HEK293 (cell line): ENCODE measurements around the gene HRCT1.

Experiments used
- CTCF ChIA-PET: fragments of 350-600 bp; formaldehyde crosslinking; extraction: SDS; loops from one replicate; lab custom pipeline; 2021; ENCODE audit warnings: antibody characterized with exemption; lab: Yijun Ruan, JAX
- POLR2A ChIA-PET: fragments of 300-600 bp; formaldehyde crosslinking; extraction: SDS; loops from one replicate; lab custom pipeline; 2020; ENCODE audit warnings: antibody characterized with exemption, inconsistent platforms; lab: Yijun Ruan, JAX
- H3K27ac ChIP-seq: fragments of 200-500 bp; sonication (Bioruptor generic); 2 replicates; pipeline ENCODE4 v1.5.1; 2014; ENCODE audit warnings: low read depth, low read length, control low read depth, inconsistent platforms; ENCODE audit errors: extremely low read depth
- H3K36me3 ChIP-seq, 2 experiments: fragments of 200-500 bp in 1 of 2; sonication (Bioruptor generic) in 1 of 2; 1 replicate in 1 of 2; 2 replicates in 1 of 2; pipeline ENCODE4 v1.5.1; 2014 to 2017; ENCODE audit warnings: inconsistent platforms in 2 of 2, low read length in 2 of 2; ENCODE audit not compliant: control insufficient read depth in 2 of 2, insufficient read depth in 1 of 2
- H3K4me1 ChIP-seq: fragments of 200-500 bp; sonication (Bioruptor generic); 2 replicates; pipeline ENCODE4 v1.5.1; 2014; ENCODE audit warnings: mild to moderate bottlenecking, low read length, inconsistent platforms; ENCODE audit not compliant: control insufficient read depth, insufficient read depth
- H3K4me3 ChIP-seq: 2 replicates; pipeline ENCODE4 v1.5.1; 2011; ENCODE audit warnings: low read depth, mild to moderate bottlenecking, control low read depth, low read length, moderate library complexity
- H3K9me3 ChIP-seq: fragments of 200-500 bp; sonication (Bioruptor generic); 2 replicates; pipeline ENCODE4 v1.5.1; 2014; ENCODE audit warnings: low read depth, low read length, inconsistent platforms; ENCODE audit not compliant: control insufficient read depth, insufficient read depth
- GLIS1 ChIP-seq: fragments of 450-650 bp; formaldehyde crosslinking; IDR thresholded peaks from 2 replicates; pipeline ENCODE4 v1.5.1; 2016; ENCODE audit warnings: missing biosample characterization, missing genetic modification characterization
- SCRT1 ChIP-seq: fragments of 450-650 bp; formaldehyde crosslinking; IDR thresholded peaks from 2 replicates; pipeline ENCODE4 v1.5.1; 2016; ENCODE audit warnings: missing biosample characterization, missing genetic modification characterization, borderline replicate concordance
- SCRT2 ChIP-seq: fragments of 450-650 bp; formaldehyde crosslinking; IDR thresholded peaks from 2 replicates; pipeline ENCODE4 v1.5.1; 2016; ENCODE audit warnings: missing biosample characterization, missing genetic modification characterization
- ZEB2 ChIP-seq: fragments of 450-650 bp; formaldehyde crosslinking; IDR thresholded peaks from 2 replicates; pipeline ENCODE4 v1.5.1; 2016; ENCODE audit warnings: missing biosample characterization, missing genetic modification characterization
- ZIC2 ChIP-seq: fragments of 450-650 bp; formaldehyde crosslinking; IDR thresholded peaks from 2 replicates; pipeline ENCODE4 v1.5.1; 2016; ENCODE audit warnings: missing biosample characterization, missing genetic modification characterization
- ZNF114 ChIP-seq: fragments of 450-650 bp; formaldehyde crosslinking; IDR thresholded peaks from 2 replicates; pipeline ENCODE4 v1.5.0; 2017; ENCODE audit warnings: missing biosample characterization, missing genetic modification characterization
- ZNF155 ChIP-seq: fragments of 450-650 bp; formaldehyde crosslinking; IDR thresholded peaks from 2 replicates; pipeline ENCODE4 v1.5.1; 2016; ENCODE audit warnings: missing biosample characterization, missing genetic modification characterization
- ZNF214 ChIP-seq: fragments of 450-650 bp; formaldehyde crosslinking; IDR thresholded peaks from 2 replicates; pipeline ENCODE4 v1.5.1; 2017; ENCODE audit warnings: missing biosample characterization, mild to moderate bottlenecking, missing genetic modification characterization, borderline replicate concordance
- ZNF354C ChIP-seq: fragments of 450-650 bp; formaldehyde crosslinking; IDR thresholded peaks from 2 replicates; pipeline ENCODE4 v1.5.1; 2016; ENCODE audit warnings: missing biosample characterization, missing genetic modification characterization, low read depth, borderline replicate concordance
- ZNF404 ChIP-seq: fragments of 450-650 bp; formaldehyde crosslinking; IDR thresholded peaks from 2 replicates; pipeline ENCODE4 v1.5.1; 2017; ENCODE audit warnings: missing biosample characterization, missing genetic modification characterization
- ZNF513 ChIP-seq: fragments of 450-650 bp; IDR thresholded peaks from 2 replicates; pipeline ENCODE4 v1.5.1; 2018; ENCODE audit warnings: missing biosample characterization, missing genetic modification characterization
- ZNF654 ChIP-seq: fragments of 450-650 bp; formaldehyde crosslinking; IDR thresholded peaks from 2 replicates; pipeline ENCODE4 v1.5.1; 2016; ENCODE audit warnings: low read depth, missing biosample characterization, missing genetic modification characterization
- ZSCAN30 ChIP-seq: fragments of 450-650 bp; IDR thresholded peaks from 2 replicates; pipeline ENCODE4 v1.5.1; 2018; ENCODE audit warnings: missing biosample characterization, mild to moderate bottlenecking, missing genetic modification characterization, moderate library complexity
- TF ChIP-seq, protein P1 (sequence below): fragments of 450-650 bp; formaldehyde crosslinking; IDR thresholded peaks from 2 replicates; pipeline ENCODE4 v1.5.1; 2016; ENCODE audit warnings: missing biosample characterization, missing genetic modification characterization
- TF ChIP-seq, protein P2 (sequence below): fragments of 450-650 bp; formaldehyde crosslinking; IDR thresholded peaks from 2 replicates; pipeline ENCODE4 v1.5.1; 2016; ENCODE audit warnings: missing biosample characterization, missing genetic modification characterization

Gene HRCT1

DNA sequence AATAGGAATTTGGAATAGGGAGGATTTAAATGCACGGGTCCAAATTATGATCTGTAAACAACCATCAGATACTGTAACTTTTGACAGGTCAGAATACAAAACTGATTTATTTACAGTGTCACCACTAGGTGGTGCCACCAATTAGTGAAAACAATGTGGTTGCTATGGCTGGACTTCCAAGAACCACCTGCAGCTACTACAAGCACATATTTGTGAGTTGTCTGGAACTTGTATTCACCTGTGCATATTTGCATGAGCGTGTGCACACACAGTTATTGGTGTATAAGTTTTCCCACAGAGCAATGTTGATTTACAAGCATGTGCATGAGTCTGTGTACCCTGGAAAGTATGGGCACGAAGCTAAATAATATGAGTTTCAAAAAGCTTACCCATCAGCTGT lies 3.0 kb upstream of the HRCT1 start:
- TF ChIP-seq SCRT2 (tag by site-specific recombination) (peak; percentile 81), ZEB2 (tag by site-specific recombination) (no peak), ZSCAN30 (tag by site-specific recombination) (no peak), ZNF354C (tag by site-specific recombination) (no peak), ZNF654 (tag by site-specific recombination) (peak; percentile 66), SCRT1 (tag by site-specific recombination) (peak; percentile 39; the same call in 1 of the 2 replicates)
- TF ChIP-seq, protein P1, sequence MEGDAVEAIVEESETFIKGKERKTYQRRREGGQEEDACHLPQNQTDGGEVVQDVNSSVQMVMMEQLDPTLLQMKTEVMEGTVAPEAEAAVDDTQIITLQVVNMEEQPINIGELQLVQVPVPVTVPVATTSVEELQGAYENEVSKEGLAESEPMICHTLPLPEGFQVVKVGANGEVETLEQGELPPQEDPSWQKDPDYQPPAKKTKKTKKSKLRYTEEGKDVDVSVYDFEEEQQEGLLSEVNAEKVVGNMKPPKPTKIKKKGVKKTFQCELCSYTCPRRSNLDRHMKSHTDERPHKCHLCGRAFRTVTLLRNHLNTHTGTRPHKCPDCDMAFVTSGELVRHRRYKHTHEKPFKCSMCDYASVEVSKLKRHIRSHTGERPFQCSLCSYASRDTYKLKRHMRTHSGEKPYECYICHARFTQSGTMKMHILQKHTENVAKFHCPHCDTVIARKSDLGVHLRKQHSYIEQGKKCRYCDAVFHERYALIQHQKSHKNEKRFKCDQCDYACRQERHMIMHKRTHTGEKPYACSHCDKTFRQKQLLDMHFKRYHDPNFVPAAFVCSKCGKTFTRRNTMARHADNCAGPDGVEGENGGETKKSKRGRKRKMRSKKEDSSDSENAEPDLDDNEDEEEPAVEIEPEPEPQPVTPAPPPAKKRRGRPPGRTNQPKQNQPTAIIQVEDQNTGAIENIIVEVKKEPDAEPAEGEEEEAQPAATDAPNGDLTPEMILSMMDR, result 0 out of 2 replicates have a peak, but pooled peaks have one; percentile 19
- POLR2A ChIA-PET, result interaction anchor here (0.8 to 1.2 kb wide), 2 partner anchors 120 to 288 kb away, joined by 3 to 4 read pairs; partner anchors contain the start of gene CLTA
- H3K27ac ChIP-seq, result no peak overlapping the region
- no peak overlapping the region for H3K4me3 ChIP-seq
- H3K36me3 ChIP-seq, result no peaks in the 10 kb centered on the region
- CTCF ChIA-PET, result interaction anchor here (0.6 to 7.1 kb wide), 40 partner anchors 8 to 899 kb away, joined by 3 to 85 read pairs (median 4); partner anchors contain the start of gene TLN1
- H3K4me1 ChIP-seq, result peaks cover 5% of the 10 kb centered on the region
- H3K9me3 ChIP-seq, result no peaks in the 10 kb centered on the region

- POLR2A ChIA-PET, result no interaction called here
- TF ChIP-seq ZNF155 (tag by site-specific recombination) (no peak), ZNF513 (tag by site-specific recombination) (0 out of 2 replicates have a peak, but pooled peaks have one; percentile 40)
- no peak overlapping the region for H3K27ac ChIP-seq
- H3K36me3 ChIP-seq, result no peaks in the 10 kb centered on the region
- H3K4me3 ChIP-seq, result no peak overlapping the region
- peaks cover 10% of the 10 kb centered on the region for H3K4me1 ChIP-seq
- CTCF ChIA-PET, result interaction anchor here (0.7 to 7.1 kb wide), 9 partner anchors 10 to 295 kb away, joined by 3 to 85 read pairs (median 8); no protein-coding TSS in a partner anchor
- no peaks in the 10 kb centered on the region for H3K9me3 ChIP-seq
Observed at GRCh38 chr9:35904338-35904737, 1.7 kb upstream of the HRCT1 start.

DNA sequence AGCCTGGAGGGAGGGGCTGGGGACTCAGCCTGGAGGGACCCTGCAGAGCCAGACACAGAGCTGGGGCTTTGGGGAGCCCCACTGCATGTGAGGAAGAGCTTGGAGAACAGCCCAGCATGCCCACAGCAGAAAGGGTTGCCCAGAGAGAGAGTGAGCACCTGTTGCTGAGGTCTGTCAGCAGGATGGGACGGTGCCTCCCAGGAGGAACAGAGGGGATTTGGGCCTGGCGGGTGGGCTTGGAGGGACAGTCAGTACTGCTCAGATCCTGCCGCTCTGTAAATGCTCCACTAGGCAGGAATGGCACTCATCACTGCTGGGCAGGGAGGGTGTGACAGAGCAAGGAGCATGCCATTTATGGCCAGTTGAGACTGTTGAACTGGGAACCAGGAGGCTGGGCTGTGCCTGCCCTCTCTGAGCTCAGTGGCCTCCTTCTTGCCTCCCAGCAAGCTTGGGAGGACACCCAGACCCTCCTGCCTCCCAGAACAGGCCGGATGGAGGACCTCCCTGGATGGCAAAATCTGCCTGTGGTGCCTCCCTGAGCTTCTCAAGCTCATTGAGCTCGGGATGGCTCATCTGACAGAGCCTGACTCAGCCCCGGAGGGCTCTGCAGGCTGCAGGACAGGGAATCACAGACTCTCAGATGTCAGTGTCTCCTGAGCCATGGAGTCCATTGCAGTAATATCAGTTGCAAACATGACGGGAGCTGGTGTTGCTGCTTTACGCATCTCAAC lies 786 bp upstream of the HRCT1 start:
- POLR2A ChIA-PET, result interaction anchor here (0.5 to 1.4 kb wide), 7 partner anchors 15 to 215 kb away, joined by 3 to 6 read pairs (median 3); partner anchors contain the start of gene HINT2

More for the DNA sequence above, 786 bp upstream of the HRCT1 start:
- Histone ChIP-seq H3K9me3 (no peaks in the 10 kb centered on the region), H3K36me3 (no peaks in the 10 kb centered on the region)
- TF ChIP-seq ZNF214 (tag by site-specific recombination) (no peak), ZNF404 (tag by site-specific recombination) (no peak), GLIS1 (tag by site-specific recombination) (peak; percentile 88), ZIC2 (peak; percentile 47), ZNF114 (no peak), SCRT1 (tag by site-specific recombination) (peak; percentile 80; the same call in 1 of the 2 replicates), SCRT2 (tag by site-specific recombination) (peak; percentile 97)
- TF ChIP-seq, protein P2, sequence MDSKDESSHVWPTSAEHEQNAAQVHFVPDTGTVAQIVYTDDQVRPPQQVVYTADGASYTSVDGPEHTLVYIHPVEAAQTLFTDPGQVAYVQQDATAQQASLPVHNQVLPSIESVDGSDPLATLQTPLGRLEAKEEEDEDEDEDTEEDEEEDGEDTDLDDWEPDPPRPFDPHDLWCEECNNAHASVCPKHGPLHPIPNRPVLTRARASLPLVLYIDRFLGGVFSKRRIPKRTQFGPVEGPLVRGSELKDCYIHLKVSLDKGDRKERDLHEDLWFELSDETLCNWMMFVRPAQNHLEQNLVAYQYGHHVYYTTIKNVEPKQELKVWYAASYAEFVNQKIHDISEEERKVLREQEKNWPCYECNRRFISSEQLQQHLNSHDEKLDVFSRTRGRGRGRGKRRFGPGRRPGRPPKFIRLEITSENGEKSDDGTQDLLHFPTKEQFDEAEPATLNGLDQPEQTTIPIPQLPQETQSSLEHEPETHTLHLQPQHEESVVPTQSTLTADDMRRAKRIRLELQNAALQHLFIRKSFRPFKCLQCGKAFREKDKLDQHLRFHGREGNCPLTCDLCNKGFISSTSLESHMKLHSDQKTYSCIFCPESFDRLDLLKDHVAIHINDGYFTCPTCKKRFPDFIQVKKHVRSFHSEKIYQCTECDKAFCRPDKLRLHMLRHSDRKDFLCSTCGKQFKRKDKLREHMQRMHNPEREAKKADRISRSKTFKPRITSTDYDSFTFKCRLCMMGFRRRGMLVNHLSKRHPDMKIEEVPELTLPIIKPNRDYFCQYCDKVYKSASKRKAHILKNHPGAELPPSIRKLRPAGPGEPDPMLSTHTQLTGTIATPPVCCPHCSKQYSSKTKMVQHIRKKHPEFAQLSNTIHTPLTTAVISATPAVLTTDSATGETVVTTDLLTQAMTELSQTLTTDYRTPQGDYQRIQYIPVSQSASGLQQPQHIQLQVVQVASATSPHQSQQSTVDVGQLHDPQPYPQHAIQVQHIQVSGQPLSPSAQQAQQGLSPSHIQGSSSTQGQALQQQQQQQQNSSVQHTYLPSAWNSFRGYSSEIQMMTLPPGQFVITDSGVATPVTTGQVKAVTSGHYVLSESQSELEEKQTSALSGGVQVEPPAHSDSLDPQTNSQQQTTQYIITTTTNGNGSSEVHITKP (tag by site-specific recombination), result peak; percentile 7; the same call in 1 of the 2 replicates
- TF ChIP-seq, all 188 proteins: peak for 5
- CTCF ChIA-PET, result interaction anchor here (0.6 to 7.1 kb wide), 13 partner anchors 11 to 352 kb away, joined by 3 to 85 read pairs (median 4); no protein-coding TSS in a partner anchor
- Histone ChIP-seq H3K4me3 (no peak overlapping the region), H3K27ac (no peak overlapping the region), H3K4me1 (peaks cover 10% of the 10 kb centered on the region)
